HG02981 (cell line): ENCODE measurements around the gene ST6GAL1.
"Not testable (repeated sequence)": the region's sequence is repeated elsewhere in the genome, so short reads cannot be mapped to it uniquely, and the experiment has no call there.

Experiments
- ATAC-seq: cut with Tn5 transposase; IDR thresholded peaks from one replicate; pipeline ENCODE4 v1.9.1; 2021; ENCODE audit warnings: mild to moderate bottlenecking, moderate library complexity; ENCODE audit not compliant: unreplicated experiment

The ST6GAL1 gene

GRCh38 chr3:186939536-186939935 is 9.2 kb downstream of the ST6GAL1 start:
- no peak for ATAC-seq

DNA sequence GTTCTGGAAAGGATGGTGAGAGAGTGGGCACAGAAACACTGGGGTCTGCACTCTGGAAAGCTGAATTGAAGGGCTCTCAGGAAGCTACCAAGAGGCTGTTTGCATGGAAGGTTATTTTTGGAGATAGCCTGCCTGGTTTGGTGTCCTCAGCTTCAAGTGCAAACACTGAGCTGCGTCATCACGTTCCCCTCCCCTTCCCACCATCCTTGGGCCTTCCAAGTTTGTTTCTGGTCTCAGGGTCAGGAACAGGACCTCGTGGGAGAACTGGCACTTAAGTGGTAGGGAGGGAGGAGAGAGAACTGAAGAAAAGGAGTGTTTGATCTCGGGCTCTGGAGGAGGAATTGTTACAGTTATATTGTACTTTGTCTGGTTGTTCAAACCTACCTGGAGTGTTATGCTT is 10.6 kb downstream of the ST6GAL1 start:
- no peak for ATAC-seq

GRCh38 chr3:186942168-186942567 is 11.8 kb downstream of the ST6GAL1 start:
- ATAC-seq = no peak

DNA sequence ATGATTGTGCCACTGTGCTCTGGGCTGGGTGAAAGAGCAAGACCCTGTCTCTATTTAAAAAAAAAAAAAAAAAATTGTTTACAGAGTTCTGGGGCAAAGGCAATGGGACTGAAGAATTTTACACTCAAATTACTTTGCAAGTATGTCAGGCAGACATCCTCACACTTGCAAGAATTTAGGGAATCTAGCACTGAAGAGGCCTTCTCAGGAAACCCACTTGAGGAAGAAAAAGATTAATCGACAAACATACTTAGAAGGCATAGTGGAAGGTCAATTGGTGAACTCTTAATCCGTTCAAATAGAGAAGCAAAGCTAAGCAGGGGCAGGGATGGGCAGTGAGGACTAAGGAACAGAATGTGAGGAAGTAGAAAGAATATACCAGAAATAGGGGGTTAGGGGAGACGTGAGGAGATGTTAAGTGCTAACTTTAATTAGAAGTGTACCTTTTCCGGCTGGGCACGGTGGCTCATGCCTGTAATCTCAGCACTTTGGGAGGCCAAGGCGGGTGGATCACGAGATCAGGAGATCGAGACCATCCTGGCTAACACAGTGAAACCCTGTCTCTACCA is 15.0 kb downstream of the ST6GAL1 start:
- no peak for ATAC-seq

DNA sequence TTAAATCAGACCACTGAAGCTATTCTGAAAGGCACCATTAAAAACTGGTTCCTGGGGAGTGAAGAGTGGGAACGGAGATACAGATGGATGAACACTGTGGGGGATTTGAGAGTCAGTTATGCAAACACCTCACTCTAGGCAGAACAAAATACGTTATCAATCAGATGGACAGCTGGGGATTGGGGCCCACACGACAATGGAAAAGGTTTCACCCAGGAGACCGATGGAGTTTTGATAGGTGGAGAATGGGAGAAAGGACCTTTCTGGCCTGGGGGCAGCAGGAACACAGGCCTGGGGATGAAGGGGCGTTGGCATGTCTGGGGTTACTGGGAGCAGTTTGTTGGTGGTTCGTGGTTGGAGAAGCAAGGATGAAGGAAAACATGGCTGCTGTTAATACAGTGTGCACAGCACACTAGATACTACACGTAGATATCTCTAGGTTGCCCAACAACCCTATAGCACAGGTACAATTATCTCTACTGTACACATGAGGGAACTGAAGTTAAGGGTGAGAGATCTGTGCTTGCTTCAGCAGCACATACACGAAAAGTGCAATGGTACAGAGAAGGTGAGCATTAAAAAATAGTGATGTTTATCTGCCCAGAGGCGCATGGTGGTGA is 16.5 kb downstream of the ST6GAL1 start:
- peak; percentile 69 for ATAC-seq

GRCh38 chr3:186949281-186949982 is 19.1 kb downstream of the ST6GAL1 start:
- no peak for ATAC-seq

GRCh38 chr3:186950402-186951093 is 20.2 kb downstream of the ST6GAL1 start:
- ATAC-seq = no peak

DNA sequence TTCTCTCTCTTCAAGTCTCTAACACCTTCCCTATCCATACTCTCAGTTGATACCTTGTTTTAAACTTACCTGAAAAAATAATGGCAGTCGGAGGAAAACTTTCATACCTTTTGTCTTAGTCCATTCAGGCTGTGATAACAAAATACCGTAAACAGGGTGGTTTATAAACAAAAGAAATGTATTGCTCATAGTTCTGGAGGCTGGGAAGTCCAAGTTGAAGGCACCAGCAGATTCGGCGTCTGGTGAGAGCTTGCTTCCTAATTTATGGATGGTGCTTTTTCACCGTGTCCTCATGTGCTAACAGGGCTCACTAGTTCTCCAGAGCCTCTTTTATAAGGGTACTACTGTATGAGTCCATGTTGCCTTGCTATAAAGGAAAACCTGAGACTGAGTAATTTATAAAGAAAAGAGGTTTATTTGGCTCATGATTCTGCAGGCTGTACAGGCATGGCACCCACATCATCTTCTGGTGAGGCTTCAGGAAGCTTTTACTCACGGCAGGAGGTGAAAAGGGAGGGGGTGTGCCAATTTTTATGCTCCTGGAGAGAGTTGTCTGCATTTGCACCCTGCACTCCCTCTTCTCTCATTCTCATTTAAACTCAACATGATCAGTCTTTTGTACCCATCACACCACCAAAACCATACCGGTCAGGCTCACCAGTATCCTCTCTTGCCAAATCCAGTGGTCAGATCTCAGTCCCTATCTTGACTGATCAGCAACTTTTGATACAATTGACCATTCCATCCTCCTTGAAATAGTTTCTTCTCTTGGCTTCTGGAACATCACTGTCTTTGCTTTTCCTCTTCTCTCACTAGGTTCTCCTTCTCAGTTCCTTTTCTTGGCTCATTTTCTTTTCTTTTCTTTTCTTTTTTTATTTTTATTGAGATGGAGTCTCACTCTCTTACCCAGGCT is 21.6 kb downstream of the ST6GAL1 start:
- ATAC-seq = no peak

GRCh38 chr3:186953011-186953487 is 22.7 kb downstream of the ST6GAL1 start:
- peak; percentile 74 for ATAC-seq

GRCh38 chr3:186953992-186954699 is 23.8 kb downstream of the ST6GAL1 start:
- ATAC-seq = not testable (repeated sequence)

DNA sequence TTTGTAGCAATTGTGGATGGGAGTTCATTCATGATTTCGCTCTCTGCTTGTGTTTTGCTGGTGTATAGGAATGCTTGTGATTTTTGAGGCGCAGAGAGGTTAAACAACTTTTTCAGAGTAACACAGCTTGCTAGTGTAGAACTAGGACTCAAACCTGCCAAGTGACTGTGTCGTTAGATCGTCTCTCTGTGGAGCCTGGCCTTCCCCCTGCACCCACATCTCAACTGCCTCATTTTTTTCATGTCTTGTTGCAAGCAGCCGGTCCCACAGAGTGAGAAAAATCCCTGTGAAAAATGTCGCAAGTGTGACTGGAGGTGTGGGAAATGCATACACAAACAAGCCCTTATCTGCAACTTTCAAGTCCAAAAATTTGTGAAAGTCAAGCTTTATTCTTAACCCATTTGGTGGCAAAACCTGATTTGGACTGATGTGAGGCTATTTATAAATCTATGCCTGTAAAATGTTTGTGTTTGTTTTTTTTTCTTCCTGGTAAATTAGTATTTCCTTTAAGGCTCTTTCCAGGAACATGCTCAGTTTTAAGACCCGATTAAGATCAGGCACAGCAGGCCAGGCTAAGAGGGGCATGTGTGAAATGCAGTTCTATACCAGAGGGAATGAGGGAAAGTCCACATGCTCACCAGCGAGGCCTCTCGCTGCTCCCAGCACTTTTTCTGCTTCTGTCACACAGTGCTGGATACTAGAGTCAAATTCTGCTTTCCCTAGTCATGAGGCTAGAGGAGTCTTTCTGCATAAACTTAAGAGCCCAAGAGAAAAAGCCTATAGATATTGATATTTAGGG is 25.8 kb downstream of the ST6GAL1 start:
- ATAC-seq = no peak

DNA sequence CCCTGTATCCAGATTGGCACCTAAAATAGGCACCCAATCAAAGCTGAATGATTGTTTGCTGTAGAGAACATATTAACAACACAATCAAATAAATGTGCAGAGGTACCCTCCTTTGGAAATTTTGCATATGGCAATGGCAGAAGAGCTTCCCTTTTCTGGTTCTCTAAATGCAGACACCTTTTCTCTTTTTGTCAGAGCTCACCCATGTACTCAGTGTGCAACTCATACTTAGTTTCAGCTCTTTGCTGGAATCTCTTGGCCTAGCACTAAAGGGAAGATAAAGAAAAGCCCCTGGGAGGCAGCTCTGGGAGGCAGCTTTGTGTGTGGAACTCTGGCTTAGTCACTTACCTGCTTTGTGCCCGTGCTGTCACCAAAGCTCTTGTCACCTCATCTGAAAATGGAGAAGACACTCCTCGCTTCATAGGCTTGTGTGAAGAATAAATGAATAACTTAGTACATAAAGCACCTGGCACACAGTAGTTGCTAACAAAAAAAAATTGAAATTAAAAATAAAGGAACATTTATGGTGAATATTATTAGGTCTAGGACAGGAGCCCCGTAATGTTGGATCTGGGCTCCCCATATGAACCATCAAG is 28.8 kb downstream of the ST6GAL1 start:
- ATAC-seq = no peak

DNA sequence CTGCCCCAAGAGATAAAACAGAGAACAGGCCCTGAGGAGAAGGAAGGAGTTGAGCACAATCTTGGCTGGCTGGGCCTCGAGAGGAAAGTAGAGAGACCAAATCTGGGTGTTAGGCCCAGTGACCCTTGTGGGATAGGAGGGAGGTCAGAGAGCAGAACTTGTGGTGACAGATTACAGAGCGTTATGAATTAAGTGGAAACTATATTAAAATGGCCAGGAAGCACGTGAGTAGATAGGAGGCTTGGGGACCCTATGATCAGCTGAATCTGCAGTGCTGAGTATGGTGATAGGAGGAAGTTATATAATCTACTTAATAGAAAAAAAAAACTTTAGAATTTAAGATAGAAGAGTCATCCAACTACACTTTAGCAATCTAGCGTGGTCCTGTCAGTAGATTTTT is 30.0 kb downstream of the ST6GAL1 start:
- ATAC-seq = no peak

DNA sequence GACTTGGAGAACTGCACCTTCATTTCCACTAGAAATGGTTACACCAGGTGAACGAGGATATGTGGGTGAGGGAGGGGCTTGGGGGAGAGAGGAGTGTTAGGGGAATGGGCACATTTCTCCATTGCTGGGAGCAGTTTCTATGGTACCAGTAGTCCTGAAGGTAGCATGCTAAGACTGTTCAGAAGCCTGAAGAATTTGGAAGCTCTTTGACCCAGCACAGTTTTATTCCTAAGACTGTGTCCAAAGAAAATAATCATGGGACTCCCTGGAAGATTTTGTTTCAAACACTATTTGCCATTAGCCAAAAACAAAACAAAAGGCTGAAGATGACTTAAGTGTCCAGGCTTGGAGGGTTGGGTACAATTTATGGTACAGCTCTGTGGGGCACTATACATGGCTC is 32.1 kb downstream of the ST6GAL1 start:
- no peak for ATAC-seq

DNA sequence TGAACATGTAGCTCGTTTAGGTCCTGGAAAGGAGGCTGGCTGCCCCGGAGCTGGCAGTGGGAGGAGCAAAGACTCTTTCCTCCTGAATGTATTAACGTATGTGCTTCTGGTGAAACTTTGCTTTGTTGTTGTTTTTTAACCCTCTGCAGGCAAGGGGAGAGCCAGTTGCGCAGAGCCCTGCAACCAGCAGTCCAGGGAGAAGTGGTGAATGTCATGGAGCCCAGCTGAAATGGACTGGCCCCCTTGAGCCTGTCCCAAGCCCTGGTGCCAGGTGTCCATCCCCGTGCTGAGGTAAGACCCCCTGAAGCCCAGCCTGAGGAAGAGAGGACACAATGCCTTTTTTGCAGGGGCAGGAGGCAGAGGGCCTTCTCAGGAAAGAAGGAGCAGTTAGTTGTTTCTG is 33.3 kb downstream of the ST6GAL1 start:
- no peak for ATAC-seq

GRCh38 chr3:186964071-186964470 is 33.7 kb downstream of the ST6GAL1 start:
- no peak for ATAC-seq

- no peak for ATAC-seq
Observed at GRCh38 chr3:186964616-186965015, 34.3 kb downstream of the ST6GAL1 start.

DNA sequence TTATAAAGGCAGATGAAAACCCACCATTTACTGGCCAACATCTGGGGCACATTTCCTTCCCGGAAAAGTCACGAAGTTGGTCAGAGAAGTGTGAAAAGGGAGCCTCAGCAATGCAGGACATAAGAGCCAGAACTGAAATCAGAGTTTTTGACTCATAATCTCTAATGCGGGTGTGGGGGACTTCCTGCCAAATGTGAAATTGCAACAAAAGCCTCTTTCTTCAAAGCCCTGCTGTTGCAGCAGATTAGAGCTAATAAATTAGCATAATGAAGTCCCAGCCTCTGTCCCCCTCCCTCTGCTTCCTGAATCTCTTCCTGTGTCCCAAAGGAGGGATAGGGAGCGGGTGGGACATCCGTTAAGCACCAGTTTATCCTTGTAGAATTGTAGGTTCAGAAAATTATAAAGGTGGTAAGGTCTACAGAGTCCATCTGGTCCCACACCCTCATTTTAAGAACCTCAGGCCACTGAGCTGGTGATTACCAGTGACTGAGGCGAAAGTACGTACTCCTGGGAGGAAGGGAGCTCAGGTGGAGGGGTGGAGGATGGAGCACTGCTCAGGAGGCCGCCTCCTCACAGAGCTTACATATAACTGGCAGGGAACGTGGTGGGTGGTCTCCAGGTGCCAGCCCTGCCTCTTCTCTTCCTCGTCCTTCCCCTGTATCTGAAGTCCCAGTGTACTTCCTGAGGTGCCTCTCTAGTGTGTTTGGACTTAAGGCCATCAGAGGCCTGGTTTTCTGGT is 35.0 kb downstream of the ST6GAL1 start:
- ATAC-seq = no peak
